IMR-90 (cell line): Measurements from ENCODE around the gene GALP. TPM values are rescaled to one million over a fixed set of nuclear protein-coding genes. Genes with fewer than 3 reads are reported as not detected.

Source experiments
- ATAC-seq: fragments of 200-7000 bp; cut with Tn5 transposase; 2 replicates; pipeline ENCODE4 v1.9.1; 2020; ENCODE audit warnings: low read depth, mild to moderate bottlenecking, moderate library complexity
- BruUV-seq: library from RNA; stranded (reverse); fragments of 400-500 nt; replicated peaks from 2 replicates; lab custom pipeline; 2021; lab: Mats Ljungman, UMichigan
- CTCF ChIA-PET: fragments of 300-600 bp; formaldehyde crosslinking; extraction: SDS; loops from one replicate; lab custom pipeline; 2021; ENCODE audit warnings: antibody characterized with exemption; lab: Yijun Ruan, JAX
- POLR2A ChIA-PET: fragments of 300-600 bp; sonication (Branson Sonifier 250); formaldehyde crosslinking; loops from one replicate; lab custom pipeline; 2022; ENCODE audit warnings: antibody characterized with exemption; ENCODE audit not compliant: unreplicated experiment; lab: Charles Lee
- DNase-seq: peaks from one replicate; pipeline ENCODE4 v3.0.0; 2013
- H2AFZ ChIP-seq: replicated peaks from 2 replicates; pipeline ENCODE3; 2013; ENCODE audit warnings: low read length, mild to moderate bottlenecking; ENCODE audit not compliant: poor library complexity
- H2AK5ac ChIP-seq: 2 replicates; pipeline ENCODE4 v1.6.1; 2013; ENCODE audit warnings: low read depth, low read length, inconsistent platforms
- H2AK9ac ChIP-seq: replicated peaks from 2 replicates; pipeline ENCODE3; 2013; ENCODE audit warnings: mild to moderate bottlenecking, low read depth, low read length, moderate library complexity; ENCODE audit not compliant: poor library complexity
- H2BK120ac ChIP-seq: 2 replicates; pipeline ENCODE4 v1.6.1; 2013; ENCODE audit warnings: low read depth, low read length, inconsistent platforms
- H2BK15ac ChIP-seq: 3 replicates; pipeline ENCODE4 v1.6.1; 2013; ENCODE audit warnings: low read depth, low read length, inconsistent platforms
- H2BK20ac ChIP-seq: 2 replicates; pipeline ENCODE4 v1.6.1; 2013; ENCODE audit warnings: low read depth, mild to moderate bottlenecking, inconsistent platforms, low read length, moderate library complexity
- H2BK5ac ChIP-seq: 2 replicates; pipeline ENCODE4 v1.6.1; 2013; ENCODE audit warnings: mild to moderate bottlenecking, low read depth, low read length, inconsistent platforms; ENCODE audit not compliant: poor library complexity, severe bottlenecking
- H3K14ac ChIP-seq: replicated peaks from 2 replicates; pipeline ENCODE4 v1.6.1; 2013; ENCODE audit warnings: low read depth, low read length, inconsistent platforms
- H3K18ac ChIP-seq: 2 replicates; pipeline ENCODE4 v1.6.1; 2013; ENCODE audit warnings: low read depth, low read length, control low read depth
- H3K23ac ChIP-seq: 2 replicates; pipeline ENCODE4 v1.6.1; 2013; ENCODE audit warnings: low read depth, low read length, inconsistent platforms
- H3K27ac ChIP-seq: 2 replicates; pipeline ENCODE4 v1.5.1; 2013; ENCODE audit warnings: mild to moderate bottlenecking, control low read depth, low read length; ENCODE audit not compliant: insufficient read depth
- H3K27me3 ChIP-seq: 2 replicates; pipeline ENCODE4 v1.6.1; 2013; ENCODE audit warnings: low read length; ENCODE audit not compliant: control insufficient read depth, insufficient read depth
- H3K36me3 ChIP-seq: 2 replicates; pipeline ENCODE4 v1.6.1; 2013; ENCODE audit warnings: low read length, mixed read lengths; ENCODE audit not compliant: control insufficient read depth, insufficient read depth
- H3K4ac ChIP-seq: 2 replicates; pipeline ENCODE4 v1.6.1; 2013; ENCODE audit warnings: low read depth, low read length, inconsistent platforms
- H3K4me1 ChIP-seq: 2 replicates; pipeline ENCODE4 v1.6.1; 2013; ENCODE audit warnings: low read length, mixed read lengths; ENCODE audit not compliant: control insufficient read depth, insufficient read depth
- H3K4me2 ChIP-seq: 2 replicates; pipeline ENCODE4 v1.6.1; 2013; ENCODE audit warnings: low read depth, mild to moderate bottlenecking, control low read depth, low read length, moderate library complexity
- H3K4me3 ChIP-seq: 2 replicates; pipeline ENCODE4 v1.5.1; 2013; ENCODE audit warnings: low read depth, mild to moderate bottlenecking, control low read depth, low read length, moderate library complexity; ENCODE audit not compliant: insufficient read depth
- H3K56ac ChIP-seq: 2 replicates; pipeline ENCODE4 v1.6.1; 2013; ENCODE audit warnings: low read length, inconsistent platforms; ENCODE audit not compliant: insufficient read depth; ENCODE audit errors: extremely low read depth
- H3K79me1 ChIP-seq, 2 experiments: 2 replicates each; pipeline ENCODE4 v1.6.1; 2013; ENCODE audit warnings: low read length in 2 of 2, inconsistent platforms in 1 of 2, low read depth in 1 of 2
- H3K9ac ChIP-seq: 2 replicates; pipeline ENCODE4 v1.6.1; 2013; ENCODE audit warnings: low read depth, low read length, control low read depth
- H3K9me1 ChIP-seq: 2 replicates; pipeline ENCODE4 v1.6.1; 2013; ENCODE audit warnings: low read length, inconsistent platforms; ENCODE audit not compliant: insufficient read depth
- H3K9me3 ChIP-seq: 2 replicates; pipeline ENCODE4 v1.6.1; 2013; ENCODE audit warnings: low read length; ENCODE audit not compliant: control insufficient read depth, insufficient read depth
- H4K20me1 ChIP-seq: 2 replicates; pipeline ENCODE4 v1.6.1; 2013; ENCODE audit warnings: low read length, inconsistent platforms; ENCODE audit not compliant: insufficient read depth
- H4K5ac ChIP-seq: 2 replicates; pipeline ENCODE4 v1.6.1; 2013; ENCODE audit warnings: mild to moderate bottlenecking, low read depth, low read length, control low read depth
- H4K8ac ChIP-seq, 2 experiments: 2 replicates each; pipeline ENCODE4 v1.6.1; 2013; ENCODE audit warnings: low read depth in 2 of 2, low read length in 2 of 2, control low read depth in 1 of 2, inconsistent platforms in 1 of 2
- H4K91ac ChIP-seq: 2 replicates; pipeline ENCODE4 v1.6.1; 2013; ENCODE audit warnings: low read depth, low read length, inconsistent platforms; ENCODE audit not compliant: insufficient read depth
- CEBPB ChIP-seq: IDR thresholded peaks from 2 replicates; pipeline ENCODE4 v1.6.1; 2012; ENCODE audit warnings: low read depth, low read length, improper control_type of control experiment
- CHD1 ChIP-seq: IDR thresholded peaks from 2 replicates; pipeline ENCODE4 v1.6.1; 2012; ENCODE audit warnings: low read depth, low read length, improper control_type of control experiment
- MAFK ChIP-seq: IDR thresholded peaks from 2 replicates; pipeline ENCODE4 v1.6.1; 2012; ENCODE audit warnings: low read depth, low read length, improper control_type of control experiment
- MAZ ChIP-seq: IDR thresholded peaks from 2 replicates; pipeline ENCODE4 v1.6.1; 2012; ENCODE audit warnings: low read depth, mild to moderate bottlenecking, low read length, improper control_type of control experiment, moderate library complexity, borderline replicate concordance
- MXI1 ChIP-seq: IDR thresholded peaks from 2 replicates; pipeline ENCODE4 v1.6.1; 2012; ENCODE audit warnings: low read depth, mild to moderate bottlenecking, low read length, moderate library complexity, borderline replicate concordance
- POLR2A ChIP-seq: IDR thresholded peaks from 2 replicates; pipeline ENCODE4 v1.6.1; 2012; ENCODE audit warnings: mild to moderate bottlenecking, low read depth, low read length
- RAD21 ChIP-seq: IDR thresholded peaks from 2 replicates; pipeline ENCODE4 v1.6.1; 2012; ENCODE audit warnings: low read length, improper control_type of control experiment
- RCOR1 ChIP-seq: IDR thresholded peaks from 2 replicates; pipeline ENCODE4 v1.6.1; 2012; ENCODE audit warnings: mild to moderate bottlenecking, low read length, improper control_type of control experiment; ENCODE audit not compliant: insufficient replicate concordance
- RFX5 ChIP-seq: IDR thresholded peaks from 2 replicates; pipeline ENCODE4 v1.8.0; 2012; ENCODE audit warnings: low read depth, mild to moderate bottlenecking, low read length, moderate library complexity
- SMC3 ChIP-seq: fragments of 150-350 bp; IDR thresholded peaks from 2 replicates; pipeline ENCODE4 v1.6.1; 2016; ENCODE audit warnings: low read depth, mild to moderate bottlenecking, antibody characterized with exemption, low read length, moderate library complexity
- USF2 ChIP-seq: fragments of 150-350 bp; IDR thresholded peaks from 2 replicates; pipeline ENCODE4 v1.6.1; 2017; ENCODE audit warnings: mild to moderate bottlenecking, antibody characterized with exemption, low read length, low read depth
- WGBS, 2 experiments: methylation state at CpG; one replicate each; pipeline versions ENCODE4 v1.1.5 to v1.1.7; 2013; ENCODE audit warnings: missing lambda C conversion rate in 2 of 2; ENCODE audit not compliant: insufficient read length in 1 of 2; ENCODE audit errors: extremely low coverage in 2 of 2; 5-methylcytosine and 5-hydroxymethylcytosine counted together
- dilution Hi-C: fragments of 300-500 bp; cut with HindIII; formaldehyde crosslinking; loops from one replicate; pipeline ENCODE4 v1.14.3; 2018; ENCODE audit warnings: low sequenced_read_pairs; ENCODE audit not compliant: unreplicated experiment
- in situ Hi-C: fragments of 300-500 bp; cut with MboI; formaldehyde crosslinking; loops from 3 replicates; pipeline ENCODE4 v1.14.3; 2019; ENCODE audit warnings: low sequenced_read_pairs, inconsistent platforms, mixed read lengths
- intact Hi-C: fragments of 100-400 bp; cut with micrococcal nuclease; formaldehyde crosslinking; loops from 2 replicates; pipeline ENCODE4 v1.10.0; 2022
- polyA plus RNA-seq, 3 experiments: library from polyadenylated mRNA; depleted of rRNA; stranded (reverse); fragments of >200 nt; gene quantifications; 2 replicates each; pipeline ENCODE4 v1.2.3, GENCODE V29; 2012; ENCODE audit warnings: low replicate concordance in 1 of 3
- total RNA-seq: library from RNA; depleted of rRNA; stranded (reverse); fragments of >200 nt; gene quantifications from 2 replicates; pipeline ENCODE4 v1.2.3, GENCODE V29; 2012
- TF ChIP-seq, protein P1 (sequence below): conservative IDR thresholded peaks from 2 replicates; pipeline ENCODE4 v1.5.1; 2012; ENCODE audit warnings: mild to moderate bottlenecking, low read depth, low read length, improper control_type of control experiment

GALP gene
- total and polyA plus RNA-seq, 2 of the 4 experiments (the other 2 are of a cell fraction), result not detected

DNA sequence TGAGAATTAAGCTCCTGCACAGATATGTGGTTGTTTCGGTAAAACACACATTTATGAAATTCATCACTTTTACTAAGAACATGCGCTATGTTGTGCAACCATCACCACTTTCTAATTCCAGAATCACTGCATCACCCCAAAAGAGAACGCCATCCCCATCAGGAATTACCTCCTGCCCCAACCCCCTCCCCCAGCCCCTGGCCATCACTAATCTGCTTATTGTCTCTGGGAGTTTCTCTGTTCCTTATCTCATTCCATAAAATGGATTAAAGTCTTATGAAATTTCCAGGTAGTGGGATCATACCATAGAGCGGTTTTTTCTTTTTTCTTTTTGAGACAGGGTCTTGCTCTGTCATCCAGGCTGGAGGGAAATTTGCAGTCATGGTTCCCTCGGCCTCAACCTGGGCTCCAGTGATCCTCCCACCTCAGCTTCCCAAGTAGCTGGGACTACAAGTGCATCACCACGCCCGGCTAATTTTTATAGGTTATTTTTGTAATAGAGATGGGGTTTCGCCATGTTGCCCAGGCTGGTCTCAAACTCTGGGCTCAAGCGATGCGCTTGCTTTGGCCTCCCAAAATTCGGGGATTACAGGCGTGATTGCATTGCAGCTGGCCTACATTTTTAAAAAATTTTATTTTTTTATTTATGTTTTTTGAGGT is 18.3 kb downstream of the GALP start:
- POLR2A ChIA-PET, result no interaction called here

More for the DNA sequence above, 18.3 kb downstream of the GALP start:
- Histone ChIP-seq H3K27ac (no peak overlapping the region), H4K20me1 (no peaks in the 10 kb centered on the region), H2AK9ac (no peak overlapping the region), H2BK120ac (no peak overlapping the region), H3K9ac (no peak overlapping the region), H3K36me3 (no peaks in the 10 kb centered on the region), H2BK5ac (no peak overlapping the region), H3K18ac (no peak overlapping the region), H2BK15ac (no peak overlapping the region), H2BK20ac (no peak overlapping the region), H4K5ac (no peak overlapping the region), H3K27me3 (no peaks in the 10 kb centered on the region), H3K4ac (no peak overlapping the region), H2AK5ac (no peak overlapping the region), H3K23ac (no peak overlapping the region), H3K9me1 (no peaks in the 10 kb centered on the region), H2AFZ (no peak overlapping the region), H4K8ac (no peak overlapping the region), H3K4me1 (no peaks in the 10 kb centered on the region), H4K91ac (no peak overlapping the region), H3K56ac (no peak overlapping the region), H3K14ac (no peak overlapping the region), H3K4me3 (no peak overlapping the region), H3K4me2 (no peak overlapping the region), H3K79me1 (no peaks in the 10 kb centered on the region), H3K9me3 (peaks cover 2% of the 10 kb centered on the region; the same call in 1 of the 2 replicates)
- CTCF ChIA-PET, result no interaction called here
- no peak for TF ChIP-seq USF2
- no peak for TF ChIP-seq SMC3
- no peak for TF ChIP-seq RCOR1
- TF ChIP-seq CEBPB, result no peak
- no peak for TF ChIP-seq CHD1
- no peak for TF ChIP-seq RFX5
- TF ChIP-seq POLR2A, result no peak
- no peak for TF ChIP-seq MAFK
- no peak for TF ChIP-seq RAD21
- no peak for TF ChIP-seq MAZ
- TF ChIP-seq, protein P1, sequence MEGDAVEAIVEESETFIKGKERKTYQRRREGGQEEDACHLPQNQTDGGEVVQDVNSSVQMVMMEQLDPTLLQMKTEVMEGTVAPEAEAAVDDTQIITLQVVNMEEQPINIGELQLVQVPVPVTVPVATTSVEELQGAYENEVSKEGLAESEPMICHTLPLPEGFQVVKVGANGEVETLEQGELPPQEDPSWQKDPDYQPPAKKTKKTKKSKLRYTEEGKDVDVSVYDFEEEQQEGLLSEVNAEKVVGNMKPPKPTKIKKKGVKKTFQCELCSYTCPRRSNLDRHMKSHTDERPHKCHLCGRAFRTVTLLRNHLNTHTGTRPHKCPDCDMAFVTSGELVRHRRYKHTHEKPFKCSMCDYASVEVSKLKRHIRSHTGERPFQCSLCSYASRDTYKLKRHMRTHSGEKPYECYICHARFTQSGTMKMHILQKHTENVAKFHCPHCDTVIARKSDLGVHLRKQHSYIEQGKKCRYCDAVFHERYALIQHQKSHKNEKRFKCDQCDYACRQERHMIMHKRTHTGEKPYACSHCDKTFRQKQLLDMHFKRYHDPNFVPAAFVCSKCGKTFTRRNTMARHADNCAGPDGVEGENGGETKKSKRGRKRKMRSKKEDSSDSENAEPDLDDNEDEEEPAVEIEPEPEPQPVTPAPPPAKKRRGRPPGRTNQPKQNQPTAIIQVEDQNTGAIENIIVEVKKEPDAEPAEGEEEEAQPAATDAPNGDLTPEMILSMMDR, result no peak
- TF ChIP-seq MXI1, result no peak
- no peak for DNase-seq
- BruUV-seq, result no TSS peak
- in situ Hi-C loops, result no loop called here
- no peak for ATAC-seq
- WGBS, 2 experiments, result 81% methylated on average over 3 of the region's 12 CpGs; no CpG with 5 or more reads in 1 of the 2 experiments
- intact Hi-C loops, result no loop called here
- dilution Hi-C loops, result no loop called here
